ENCODE results near the gene DSPP.
A peak's percentile ranks its signal among the peaks of the same experiment; 100 is the strongest.
"Not testable (repeated sequence)": the region's sequence is repeated elsewhere in the genome, so short reads cannot be mapped to it uniquely, and the experiment has no call there.

The DSPP gene

GRCh38 chr4:87608229-87608628 lies at the start of gene DSPP:
Gene DSPP, plus strand, starts transcription at chr4:87608529. Its CDS starts 2,380 bp downstream, at chr4:87610909.
- no peak for DNase-seq (ENCODE audit: extremely low read depth in 1 of 2, low read depth in 1 of 2)

DNA sequence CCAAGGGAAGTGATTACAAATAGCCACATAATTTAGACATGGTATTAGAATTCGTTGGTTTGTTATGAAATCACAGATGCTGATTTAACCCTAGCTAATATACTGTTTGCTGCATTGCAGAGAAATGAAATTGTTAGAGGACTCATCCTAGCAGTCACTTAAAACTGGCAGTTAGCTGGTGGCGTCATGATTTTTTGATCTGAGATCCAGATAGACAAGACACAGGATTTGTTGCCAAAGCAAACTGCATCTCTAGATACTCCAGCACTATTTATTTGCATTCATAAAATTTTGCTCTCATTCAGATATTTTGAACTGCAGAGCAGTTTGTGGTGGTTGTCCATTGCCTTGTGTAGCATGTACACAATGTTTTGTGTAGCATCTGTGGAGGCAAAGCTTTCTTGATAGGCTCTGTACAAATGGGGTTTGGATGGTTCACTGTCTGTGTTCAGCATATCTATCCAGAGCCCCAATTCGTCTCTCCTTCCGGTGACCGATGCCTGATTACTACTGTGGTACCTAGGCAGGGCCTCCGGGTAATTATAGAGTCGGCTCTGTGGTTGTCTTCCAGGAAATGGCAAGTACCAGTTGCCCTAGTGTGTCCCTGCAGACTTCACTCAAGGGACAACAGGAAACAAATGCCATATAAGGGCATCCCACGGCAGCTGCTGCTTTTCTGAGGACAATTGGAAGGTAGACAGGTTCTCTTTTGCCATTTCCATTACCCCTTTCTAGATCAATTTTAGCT lies 49.1 kb upstream of the DSPP start:
- peak; percentile 2 to 37 for DNase-seq (ENCODE audit: extremely low read depth in 1 of 2, low read depth in 1 of 2)

DNA sequence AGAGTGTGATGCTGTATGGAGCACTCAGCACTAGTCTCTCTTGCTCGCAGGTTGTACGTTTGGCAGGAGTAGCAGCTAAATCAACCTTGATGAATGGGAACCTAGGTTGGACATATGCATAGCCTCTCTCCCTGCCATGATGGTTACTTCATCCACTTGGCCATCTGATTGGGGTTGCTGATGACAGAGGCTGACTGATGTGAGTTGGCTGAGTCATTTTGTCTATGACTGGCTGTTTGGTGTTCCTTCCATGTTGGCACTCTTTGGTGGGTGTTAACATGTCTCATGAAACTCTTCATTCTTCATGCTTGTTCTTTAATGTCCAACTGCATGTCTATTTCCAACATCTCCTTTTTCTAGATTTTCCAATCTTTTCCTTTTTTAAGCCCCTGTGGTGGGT lies 47.5 kb upstream of the DSPP start:
- DNase-seq (ENCODE audit: extremely low read depth in 1 of 2, low read depth in 1 of 2): no peak

GRCh38 chr4:87565746-87566145 lies 42.6 kb upstream of the DSPP start:
- no peak for DNase-seq (ENCODE audit: extremely low read depth in 1 of 2, low read depth in 1 of 2)

DNA sequence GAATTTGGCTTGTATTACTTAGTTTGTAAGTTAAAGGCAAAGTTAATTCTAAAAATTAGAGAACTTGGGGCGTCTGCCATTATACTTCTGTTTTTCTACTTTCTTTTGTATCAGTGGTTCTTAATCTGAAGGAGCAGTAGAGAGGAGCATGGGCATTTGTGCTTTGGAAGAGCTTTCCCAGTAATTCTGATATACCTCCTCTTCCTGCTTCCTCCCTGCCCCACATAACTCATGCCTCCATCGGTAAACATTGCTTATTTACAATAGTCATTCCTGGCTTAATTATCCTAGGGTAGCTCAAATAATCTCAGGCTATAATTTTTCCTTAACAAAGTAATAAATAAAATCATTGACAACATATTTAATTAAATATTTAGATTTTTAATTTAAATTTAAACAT lies 42.1 kb upstream of the DSPP start:
- no peak for DNase-seq (ENCODE audit: extremely low read depth in 1 of 2, low read depth in 1 of 2)

DNA sequence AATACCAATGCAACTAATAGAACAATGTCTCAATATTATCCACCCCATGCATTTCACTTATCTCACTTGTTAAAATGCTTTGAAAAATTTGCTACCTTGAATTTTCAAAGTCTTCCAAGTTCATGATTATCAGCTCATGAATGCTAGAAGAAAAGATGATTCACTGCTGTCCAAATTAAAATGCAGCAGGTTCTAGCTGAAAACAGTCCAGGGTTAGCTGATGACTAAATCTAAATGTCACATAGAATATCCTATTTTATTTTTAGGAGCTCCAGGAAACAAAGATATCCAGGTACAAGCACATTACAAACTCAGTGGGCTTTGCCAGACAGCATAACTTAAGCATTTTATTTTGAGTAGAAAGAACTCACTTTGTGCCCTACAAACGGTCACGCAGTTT lies 41.1 kb upstream of the DSPP start:
- no peak for DNase-seq (ENCODE audit: extremely low read depth in 1 of 2, low read depth in 1 of 2)

DNA sequence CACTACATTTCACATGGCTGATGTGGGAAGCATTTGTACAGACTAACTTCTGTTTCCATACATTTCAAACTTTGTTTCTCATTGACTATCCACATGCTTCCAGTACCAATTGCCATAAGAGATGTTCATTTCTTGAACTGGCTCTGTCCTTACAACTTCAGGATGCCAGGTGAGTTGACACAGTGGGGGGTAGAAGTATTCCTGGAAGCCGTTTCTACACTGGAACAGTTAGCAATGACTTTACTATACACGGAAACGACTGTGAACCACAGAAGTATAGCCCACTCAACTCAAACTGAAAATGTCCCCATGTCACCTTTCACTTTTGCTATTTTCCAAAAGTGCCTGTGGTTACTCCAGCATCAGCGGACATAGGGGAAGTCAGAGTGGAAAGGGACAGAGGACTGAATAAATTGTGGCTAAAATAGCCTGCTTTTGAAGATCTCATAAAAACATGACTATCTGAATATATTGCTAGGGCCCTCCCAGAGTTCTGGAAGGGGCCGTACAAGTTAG lies 38.0 kb upstream of the DSPP start:
- no peak for DNase-seq (ENCODE audit: extremely low read depth in 1 of 2, low read depth in 1 of 2)

- not testable (repeated sequence) for DNase-seq (ENCODE audit: extremely low read depth in 1 of 2, low read depth in 1 of 2)
Measured at GRCh38 chr4:87574376-87574775, 34.0 kb upstream of the DSPP start.

DNA sequence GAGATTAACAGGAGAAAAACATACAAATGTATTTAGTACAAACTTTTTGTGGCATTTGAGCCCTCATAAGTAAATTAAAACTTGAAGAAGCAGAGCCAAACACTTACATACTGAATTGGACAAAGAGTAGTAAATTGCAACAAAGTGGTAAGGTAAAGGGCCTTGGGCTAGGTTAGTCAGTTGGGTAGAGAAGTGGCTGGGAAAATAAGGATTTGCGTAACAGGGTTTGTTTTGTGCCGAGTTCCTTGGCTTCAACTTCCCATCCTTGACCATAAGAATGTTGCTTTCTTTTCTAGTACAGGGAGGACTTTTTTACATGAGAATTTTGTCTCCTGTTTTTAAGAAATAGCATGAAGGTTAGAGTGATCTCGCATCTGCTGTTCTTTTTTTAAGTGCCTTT lies 33.3 kb upstream of the DSPP start:
- no peak for DNase-seq (ENCODE audit: extremely low read depth in 1 of 2, low read depth in 1 of 2)

DNA sequence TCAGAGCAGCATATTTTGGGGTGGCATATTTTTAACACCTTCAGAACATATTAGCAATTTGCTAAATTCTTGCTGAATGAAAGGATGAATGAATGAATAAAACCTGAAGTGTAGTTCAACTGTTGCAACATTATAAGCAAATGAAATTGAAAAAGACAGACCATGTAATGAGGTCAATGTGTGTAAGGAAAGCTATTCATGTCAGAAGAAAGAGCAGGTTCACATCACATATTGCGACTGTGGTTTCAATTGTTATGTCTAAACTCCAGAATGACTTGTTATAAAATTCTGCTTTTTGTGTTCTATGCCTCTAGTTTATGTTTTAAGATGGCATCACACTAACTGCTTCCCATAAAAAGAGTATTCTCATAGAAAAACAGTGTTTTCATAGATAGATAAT lies 32.9 kb upstream of the DSPP start:
- DNase-seq (ENCODE audit: extremely low read depth in 1 of 2, low read depth in 1 of 2): no peak

DNA sequence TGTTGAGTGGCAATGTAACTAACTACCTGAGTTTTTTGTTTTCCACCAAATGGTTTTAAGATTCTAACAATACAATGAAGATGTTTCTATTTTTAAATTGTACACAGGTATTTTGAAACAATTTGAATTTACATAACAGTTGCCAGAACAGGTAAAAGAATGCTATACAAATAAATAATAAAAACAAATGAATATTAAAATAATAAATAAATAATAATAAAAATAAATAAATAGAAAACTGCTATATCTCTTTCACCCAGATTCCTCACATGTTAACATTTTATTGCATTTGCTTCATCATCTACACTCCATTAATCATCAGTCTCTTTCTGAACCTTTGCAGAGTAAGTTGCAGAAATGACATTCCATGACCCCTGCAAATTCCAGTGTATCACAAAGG lies 32.3 kb upstream of the DSPP start:
- DNase-seq (ENCODE audit: extremely low read depth in 1 of 2, low read depth in 1 of 2): no peak

DNA sequence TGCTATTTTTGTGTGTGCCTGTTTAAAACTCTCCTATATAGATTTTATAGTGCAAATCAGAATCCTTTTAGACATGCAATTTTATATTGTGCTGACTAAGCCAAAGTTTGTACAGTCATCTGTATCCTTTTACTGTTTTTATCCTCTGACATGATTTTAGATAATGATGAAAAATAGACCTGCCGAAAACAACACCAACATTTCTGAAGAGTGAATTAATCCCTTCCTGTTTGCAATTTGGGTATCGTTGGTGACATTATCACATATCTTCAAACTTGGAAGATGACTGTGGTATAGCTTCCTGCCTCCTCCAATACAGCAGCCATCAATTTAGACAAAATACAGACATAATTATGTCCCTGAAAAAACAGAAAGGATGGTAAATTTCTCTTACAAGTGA lies 28.9 kb upstream of the DSPP start:
- DNase-seq (ENCODE audit: extremely low read depth in 1 of 2, low read depth in 1 of 2): no peak

DNA sequence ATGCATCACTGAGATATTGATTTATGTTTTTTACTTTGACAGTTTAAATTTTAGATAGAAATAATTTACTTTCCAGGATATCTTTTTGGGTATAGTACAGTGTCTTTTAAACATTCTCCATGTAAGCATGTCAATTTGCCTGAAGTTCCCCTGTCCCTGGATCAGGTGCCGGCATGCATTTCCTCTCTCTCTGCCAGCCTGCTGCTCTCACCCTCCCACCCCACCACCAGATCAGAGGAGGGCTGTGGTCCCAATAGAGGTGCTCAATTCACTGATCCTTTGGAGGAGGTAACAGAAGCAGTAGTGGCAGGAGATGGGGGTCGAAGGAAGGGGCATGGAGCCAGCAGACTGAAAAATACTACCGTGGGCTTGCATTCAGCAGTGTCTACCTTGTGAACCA lies 28.3 kb upstream of the DSPP start:
- no peak for DNase-seq (ENCODE audit: extremely low read depth in 1 of 2, low read depth in 1 of 2)

- no peak for DNase-seq (ENCODE audit: extremely low read depth in 1 of 2, low read depth in 1 of 2)
Measured at GRCh38 chr4:87584222-87584908, 24.0 kb upstream of the DSPP start.

GRCh38 chr4:87589531-87589930 lies 18.8 kb upstream of the DSPP start:
- DNase-seq (ENCODE audit: extremely low read depth in 1 of 2, low read depth in 1 of 2): no peak

GRCh38 chr4:87592124-87592523 lies 16.2 kb upstream of the DSPP start:
- DNase-seq (ENCODE audit: extremely low read depth in 1 of 2, low read depth in 1 of 2): no peak

GRCh38 chr4:87601361-87601760 lies 7.0 kb upstream of the DSPP start:
- no peak for DNase-seq (ENCODE audit: extremely low read depth in 1 of 2, low read depth in 1 of 2)

- DNase-seq (ENCODE audit: extremely low read depth in 1 of 2, low read depth in 1 of 2): no peak
Measured at GRCh38 chr4:87614292-87614890, 6.1 kb downstream of the DSPP start.

- DNase-seq (ENCODE audit: extremely low read depth in 1 of 2, low read depth in 1 of 2): no peak
Measured at GRCh38 chr4:87616268-87616667, 7.9 kb downstream of the DSPP start.

GRCh38 chr4:87620086-87620485 lies 11.8 kb downstream of the DSPP start:
- no peak for DNase-seq (ENCODE audit: extremely low read depth in 1 of 2, low read depth in 1 of 2)

- DNase-seq (ENCODE audit: extremely low read depth in 1 of 2, low read depth in 1 of 2): no peak
Measured at GRCh38 chr4:87620491-87620890, 12.2 kb downstream of the DSPP start.

- DNase-seq (ENCODE audit: extremely low read depth in 1 of 2, low read depth in 1 of 2): no peak
Measured at GRCh38 chr4:87622303-87622702, 14.0 kb downstream of the DSPP start.
